ENCODE measurements around the gene LRRC73.

GRCh38 chr6:43520097-43520496 is 10.0 kb upstream of the LRRC73 start:
- TF ChIP-seq EP300 (IDR thresholded peaks at IDR 0.05; ENCODE audit: borderline replicate concordance): no peak
- no peak for TF ChIP-seq MAX (IDR thresholded peaks at IDR 0.05)
